H9 (cell line): Measurements from ENCODE around the gene GPD1. TPM values are rescaled to one million over a fixed set of nuclear protein-coding genes. Genes with fewer than 3 reads are reported as not detected.

Experiments
- DNase-seq: peaks from one replicate; pipeline ENCODE4 v3.0.0-alpha.2; 2017
- H2AFZ ChIP-seq: one replicate; pipeline ENCODE4 v1.6.1; 2013; ENCODE audit warnings: mild to moderate bottlenecking, low read length, control low read depth, moderate library complexity
- H2AK5ac ChIP-seq: 2 replicates; pipeline ENCODE4 v1.6.1; 2013; ENCODE audit warnings: low read length, control low read depth, mixed read lengths; ENCODE audit not compliant: insufficient read length
- H2BK120ac ChIP-seq: one replicate; pipeline ENCODE4 v1.6.1; 2013; ENCODE audit warnings: low read depth, mild to moderate bottlenecking, low read length, control low read depth, inconsistent platforms; ENCODE audit not compliant: poor library complexity, severe bottlenecking
- H2BK12ac ChIP-seq: 2 replicates; pipeline ENCODE4 v1.6.1; 2013; ENCODE audit warnings: low read length, control low read depth, mixed read lengths, low read depth; ENCODE audit not compliant: insufficient read length
- H2BK15ac ChIP-seq: 2 replicates; pipeline ENCODE4 v1.6.1; 2013; ENCODE audit warnings: low read depth, low read length, control low read depth
- H2BK20ac ChIP-seq: one replicate; pipeline ENCODE4 v1.6.1; 2013; ENCODE audit warnings: low read depth, mild to moderate bottlenecking, low read length, control low read depth, inconsistent platforms; ENCODE audit not compliant: poor library complexity, severe bottlenecking
- H2BK5ac ChIP-seq: 2 replicates; pipeline ENCODE4 v1.6.1; 2013; ENCODE audit warnings: low read length, control low read depth, mixed read lengths; ENCODE audit not compliant: insufficient read length
- H3K14ac ChIP-seq: 2 replicates; pipeline ENCODE4 v1.6.1; 2013; ENCODE audit warnings: low read length, control low read depth; ENCODE audit not compliant: insufficient read depth
- H3K18ac ChIP-seq: 2 replicates; pipeline ENCODE4 v1.6.1; 2013; ENCODE audit warnings: low read depth, mild to moderate bottlenecking, mixed read lengths, low read length, control low read depth; ENCODE audit not compliant: insufficient read length
- H3K23ac ChIP-seq: 2 replicates; pipeline ENCODE4 v1.6.1; 2013; ENCODE audit warnings: low read length, control low read depth, mixed read lengths, low read depth; ENCODE audit not compliant: insufficient read length
- H3K23me2 ChIP-seq: 2 replicates; pipeline ENCODE4 v1.6.1; 2013; ENCODE audit warnings: low read depth, mild to moderate bottlenecking, mixed read lengths, low read length, control low read depth; ENCODE audit not compliant: insufficient read length, poor library complexity, severe bottlenecking
- H3K27ac ChIP-seq: 2 replicates; pipeline ENCODE4 v1.5.1; 2013; ENCODE audit warnings: low read length, control low read depth, mixed read lengths, low read depth; ENCODE audit not compliant: insufficient read length
- H3K27me3 ChIP-seq: 2 replicates; pipeline ENCODE4 v1.6.1; 2013; ENCODE audit warnings: low read length, control low read depth, inconsistent platforms; ENCODE audit not compliant: insufficient read depth
- H3K4ac ChIP-seq: 2 replicates; pipeline ENCODE4 v1.6.1; 2013; ENCODE audit warnings: low read depth, mild to moderate bottlenecking, control low read depth, inconsistent platforms, low read length, moderate library complexity
- H3K4me1 ChIP-seq: 2 replicates; pipeline ENCODE4 v1.6.1; 2013; ENCODE audit warnings: low read length, control low read depth, inconsistent platforms; ENCODE audit not compliant: insufficient read depth
- H3K4me2 ChIP-seq: 2 replicates; pipeline ENCODE4 v1.6.1; 2013; ENCODE audit warnings: low read length, control low read depth, mixed read lengths; ENCODE audit not compliant: insufficient read length, insufficient read depth
- H3K56ac ChIP-seq: 2 replicates; pipeline ENCODE4 v1.6.1; 2013; ENCODE audit warnings: low read depth, mild to moderate bottlenecking, mixed read lengths, low read length, control low read depth; ENCODE audit not compliant: insufficient read length
- H3K79me1 ChIP-seq: 2 replicates; pipeline ENCODE4 v1.6.1; 2013; ENCODE audit warnings: low read depth, mild to moderate bottlenecking, moderate library complexity, low read length, control low read depth, inconsistent platforms; ENCODE audit not compliant: insufficient read depth, poor library complexity, severe bottlenecking
- H3K79me2 ChIP-seq: 2 replicates; pipeline ENCODE4 v1.6.1; 2013; ENCODE audit warnings: low read length, control low read depth, inconsistent platforms; ENCODE audit not compliant: insufficient read depth
- H3K9ac ChIP-seq: 2 replicates; pipeline ENCODE4 v1.6.1; 2013; ENCODE audit warnings: low read length, control low read depth, mixed read lengths; ENCODE audit not compliant: insufficient read length; ENCODE audit errors: extremely low read depth
- H3K9me3 ChIP-seq: one replicate; pipeline ENCODE4 v1.6.1; 2013; ENCODE audit warnings: low read depth, low read length, inconsistent platforms; ENCODE audit not compliant: control insufficient read depth
- H3T11ph ChIP-seq: one replicate; pipeline ENCODE4 v1.6.1; 2013; ENCODE audit warnings: mild to moderate bottlenecking, low read length, control low read depth, inconsistent platforms
- H4K20me1 ChIP-seq: one replicate; pipeline ENCODE4 v1.6.1; 2013; ENCODE audit not compliant: control insufficient read depth, insufficient read length, insufficient read depth
- H4K5ac ChIP-seq: 2 replicates; pipeline ENCODE4 v1.6.1; 2013; ENCODE audit warnings: low read depth, mild to moderate bottlenecking, mixed read lengths, low read length, control low read depth; ENCODE audit not compliant: insufficient read length
- H4K8ac ChIP-seq: replicated peaks from 2 replicates; pipeline ENCODE4 v1.6.1; 2013; ENCODE audit warnings: low read length, control low read depth, mixed read lengths, low read depth; ENCODE audit not compliant: insufficient read length
- H4K91ac ChIP-seq: 2 replicates; pipeline ENCODE4 v1.6.1; 2013; ENCODE audit warnings: low read depth, mild to moderate bottlenecking, moderate library complexity, mixed read lengths, low read length, control low read depth; ENCODE audit not compliant: insufficient read length
- H3K27ac Mint-ChIP-seq, 3 experiments: 2 replicates in 2 of 3; 3 replicates in 1 of 3; pipeline ENCODE4 v1.8.0; 2020 to 2021; ENCODE audit warnings: mixed read lengths in 3 of 3, mild to moderate bottlenecking in 1 of 3, moderate library complexity in 1 of 3
- H3K27me3 Mint-ChIP-seq: 2 replicates; pipeline ENCODE4 v1.8.0; 2021; ENCODE audit warnings: low read depth, mild to moderate bottlenecking, moderate library complexity, mixed read lengths
- H3K36me3 Mint-ChIP-seq, 3 experiments: 2 replicates in 2 of 3; 3 replicates in 1 of 3; pipeline ENCODE4 v1.8.0; 2020 to 2021; ENCODE audit warnings: low read depth in 3 of 3, mixed read lengths in 3 of 3; ENCODE audit not compliant: insufficient read depth in 1 of 3
- H3K4me1 Mint-ChIP-seq, 2 experiments: 2 replicates each; pipeline ENCODE4 v1.8.0; 2020; ENCODE audit warnings: mixed read lengths in 2 of 2
- H3K4me3 Mint-ChIP-seq, 2 experiments: 2 replicates in 1 of 2; 3 replicates in 1 of 2; pipeline ENCODE4 v1.8.0; 2020 to 2021; ENCODE audit warnings: mild to moderate bottlenecking in 2 of 2, mixed read lengths in 2 of 2, moderate library complexity in 1 of 2
- H3K9me3 Mint-ChIP-seq, 2 experiments: 2 replicates in 1 of 2; 3 replicates in 1 of 2; pipeline ENCODE4 v1.8.0; 2020; ENCODE audit warnings: mild to moderate bottlenecking in 2 of 2, mixed read lengths in 2 of 2, moderate library complexity in 1 of 2
- CTCF ChIP-seq: fragments of 200-600 bp; sonication (generic); conservative IDR thresholded peaks from 3 replicates; pipeline ENCODE4 v1.8.0; 2021; ENCODE audit warnings: antibody characterized with exemption, mild to moderate bottlenecking
- WGBS: extraction: QIAGEN DNeasy Blood & Tissue Kit; methylation state at CpG from one replicate; pipeline ENCODE4 v1.1.7; 2013; ENCODE audit warnings: missing lambda C conversion rate, low lambda C conversion rate, mixed read lengths; ENCODE audit not compliant: insufficient read length; ENCODE audit errors: extremely low coverage; 5-methylcytosine and 5-hydroxymethylcytosine counted together
- total RNA-seq: library from RNA; stranded (reverse); gene quantifications from 2 replicates; pipeline ENCODE4 v1.2.1, GENCODE V29; 2021

GPD1 gene
- total RNA-seq, 1 experiment from 2014 or later: 0.70 TPM

GRCh38 chr12:50088577-50089335 is 15.1 kb upstream of the GPD1 start:
- no peaks in the 10 kb centered on the region for H4K20me1 ChIP-seq
- no peak overlapping the region for H3K9ac ChIP-seq
- no peak overlapping the region for H3K4me3 Mint-ChIP-seq
- no peaks in the 10 kb centered on the region for H3K27me3 ChIP-seq
- no peak overlapping the region for H2BK20ac ChIP-seq
- peaks cover 53 to 75% (median 70%) of the 10 kb centered on the region in 3 experiments; a peak in 6 of 7 replicates for H3K36me3 Mint-ChIP-seq
- H4K91ac ChIP-seq: no peak overlapping the region
- H2BK15ac ChIP-seq: no peak overlapping the region
- peaks cover 9% of the 10 kb centered on the region in 2 experiments for H3K4me1 Mint-ChIP-seq
- H3K56ac ChIP-seq: no peak overlapping the region
- no peaks in the 10 kb centered on the region for H3K79me2 ChIP-seq
- no peak overlapping the region for H2BK120ac ChIP-seq
- no peaks in the 10 kb centered on the region for H3K23me2 ChIP-seq
- H2BK12ac ChIP-seq: no peak overlapping the region
- TF ChIP-seq CTCF: peak; percentile 83
- H2BK5ac ChIP-seq: no peak overlapping the region
- H2AK5ac ChIP-seq: no peak overlapping the region
- no peak overlapping the region for H3K27ac ChIP-seq
- H3K27me3 Mint-ChIP-seq: no peaks in the 10 kb centered on the region
- no peak overlapping the region for H3T11ph ChIP-seq
- H4K8ac ChIP-seq: no peak overlapping the region
- no peak for DNase-seq
- H3K9me3 Mint-ChIP-seq: no peaks in the 10 kb centered on the region
- H3K27ac Mint-ChIP-seq: no peak overlapping the region
- no peak overlapping the region for H3K14ac ChIP-seq
- no peak overlapping the region for H3K23ac ChIP-seq
- no peaks in the 10 kb centered on the region for H3K4me1 ChIP-seq
- no peak overlapping the region for H3K4ac ChIP-seq
- WGBS: no CpG with 5 or more reads among the region's 3 CpGs
- no peak overlapping the region for H3K18ac ChIP-seq
- H3K4me2 ChIP-seq: no peak overlapping the region
- H4K5ac ChIP-seq: no peak overlapping the region
- H3K79me1 ChIP-seq: no peaks in the 10 kb centered on the region
- no peaks in the 10 kb centered on the region for H3K9me3 ChIP-seq
- H2AFZ ChIP-seq: no peak overlapping the region
